H1 (cell line): Measurements from ENCODE around the gene PLA1A. TPM values are rescaled to one million over a fixed set of nuclear protein-coding genes. Genes with fewer than 3 reads are reported as not detected.

Experiments used
- CREB1 ChIP-seq: IDR thresholded peaks from 2 replicates; pipeline ENCODE4 v1.6.1; 2012; ENCODE audit warnings: inconsistent platforms
- JUN ChIP-seq: IDR thresholded peaks from 2 replicates; pipeline ENCODE4 v1.6.1; 2011; ENCODE audit warnings: low read depth, mild to moderate bottlenecking, improper control_type of control experiment, low read length
- MAFK ChIP-seq: IDR thresholded peaks from 2 replicates; pipeline ENCODE4 v1.6.1; 2012; ENCODE audit warnings: low read depth, mild to moderate bottlenecking, improper control_type of control experiment, low read length
- TAF7 ChIP-seq: optimal IDR thresholded peaks from 2 replicates; pipeline ENCODE3; 2011; ENCODE audit warnings: low read depth, mild to moderate bottlenecking, inconsistent platforms, low read length, moderate library complexity, borderline replicate concordance
- polyA plus RNA-seq, 7 experiments: library from polyadenylated mRNA; depleted of rRNA in 3 of 7; stranded (reverse) in 5 of 7; unstranded in 2 of 7; fragments of >200 nt in 5 of 7; fragments of 200-250 nt in 2 of 7; gene quantifications; 1 replicate in 5 of 7; 2 replicates in 1 of 7; 4 replicates in 1 of 7; pipeline versions ENCODE4 v1.2.1 to v1.2.3, GENCODE V29; 2011 to 2013; ENCODE audit warnings: missing spikeins in 2 of 7, mixed read lengths in 2 of 7
- total RNA-seq: library from RNA; stranded (reverse); fragmentation: NEBNext Ultra II Directional; extraction: Animal tissue kit (Norgen Biotek cat#: 25700); gene quantifications from 2 replicates; pipeline ENCODE4 v1.2.1, GENCODE V29; 2021
- TF ChIP-seq, protein P1 (sequence below): fragments of 300-600 bp; sonication (generic); IDR thresholded peaks from 2 replicates; pipeline ENCODE4 v1.7.1; 2012; ENCODE audit warnings: low read length, moderate library complexity, mild to moderate bottlenecking, inconsistent platforms; ENCODE audit not compliant: insufficient replicate concordance

Gene PLA1A
- total and polyA plus RNA-seq, 2 of the 8 experiments (the other 6 are each of a cell fraction or from before 2014, with no cell fraction given) = not detected

DNA sequence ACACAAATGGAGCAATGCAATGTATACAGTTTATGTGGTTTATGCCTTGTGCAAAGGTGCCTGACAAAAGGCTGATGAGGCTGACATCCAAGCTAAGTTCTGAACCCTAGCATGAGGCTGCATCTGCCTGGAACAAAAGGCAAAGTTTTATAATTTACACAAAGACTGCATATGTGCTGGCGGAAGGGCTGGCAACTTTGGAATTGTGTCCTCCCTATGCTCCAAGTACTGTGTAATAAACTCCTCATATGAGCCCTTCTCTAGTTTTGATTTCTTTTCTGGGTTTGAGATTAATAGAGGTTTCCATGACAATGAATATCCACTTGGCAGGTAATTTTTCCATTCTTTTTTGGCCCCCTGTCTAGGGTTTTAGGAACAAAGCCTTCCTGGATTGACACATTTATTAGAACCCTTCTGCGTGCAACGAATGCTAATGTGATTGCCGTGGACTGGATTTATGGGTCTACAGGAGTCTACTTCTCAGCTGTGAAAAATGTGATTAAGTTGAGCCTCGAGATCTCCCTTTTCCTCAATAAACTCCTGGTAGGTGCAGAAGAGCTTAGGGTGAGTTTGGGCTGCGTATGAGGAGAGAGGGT lies 10.8 kb downstream of the PLA1A start (continued):
- TF ChIP-seq, protein P1, sequence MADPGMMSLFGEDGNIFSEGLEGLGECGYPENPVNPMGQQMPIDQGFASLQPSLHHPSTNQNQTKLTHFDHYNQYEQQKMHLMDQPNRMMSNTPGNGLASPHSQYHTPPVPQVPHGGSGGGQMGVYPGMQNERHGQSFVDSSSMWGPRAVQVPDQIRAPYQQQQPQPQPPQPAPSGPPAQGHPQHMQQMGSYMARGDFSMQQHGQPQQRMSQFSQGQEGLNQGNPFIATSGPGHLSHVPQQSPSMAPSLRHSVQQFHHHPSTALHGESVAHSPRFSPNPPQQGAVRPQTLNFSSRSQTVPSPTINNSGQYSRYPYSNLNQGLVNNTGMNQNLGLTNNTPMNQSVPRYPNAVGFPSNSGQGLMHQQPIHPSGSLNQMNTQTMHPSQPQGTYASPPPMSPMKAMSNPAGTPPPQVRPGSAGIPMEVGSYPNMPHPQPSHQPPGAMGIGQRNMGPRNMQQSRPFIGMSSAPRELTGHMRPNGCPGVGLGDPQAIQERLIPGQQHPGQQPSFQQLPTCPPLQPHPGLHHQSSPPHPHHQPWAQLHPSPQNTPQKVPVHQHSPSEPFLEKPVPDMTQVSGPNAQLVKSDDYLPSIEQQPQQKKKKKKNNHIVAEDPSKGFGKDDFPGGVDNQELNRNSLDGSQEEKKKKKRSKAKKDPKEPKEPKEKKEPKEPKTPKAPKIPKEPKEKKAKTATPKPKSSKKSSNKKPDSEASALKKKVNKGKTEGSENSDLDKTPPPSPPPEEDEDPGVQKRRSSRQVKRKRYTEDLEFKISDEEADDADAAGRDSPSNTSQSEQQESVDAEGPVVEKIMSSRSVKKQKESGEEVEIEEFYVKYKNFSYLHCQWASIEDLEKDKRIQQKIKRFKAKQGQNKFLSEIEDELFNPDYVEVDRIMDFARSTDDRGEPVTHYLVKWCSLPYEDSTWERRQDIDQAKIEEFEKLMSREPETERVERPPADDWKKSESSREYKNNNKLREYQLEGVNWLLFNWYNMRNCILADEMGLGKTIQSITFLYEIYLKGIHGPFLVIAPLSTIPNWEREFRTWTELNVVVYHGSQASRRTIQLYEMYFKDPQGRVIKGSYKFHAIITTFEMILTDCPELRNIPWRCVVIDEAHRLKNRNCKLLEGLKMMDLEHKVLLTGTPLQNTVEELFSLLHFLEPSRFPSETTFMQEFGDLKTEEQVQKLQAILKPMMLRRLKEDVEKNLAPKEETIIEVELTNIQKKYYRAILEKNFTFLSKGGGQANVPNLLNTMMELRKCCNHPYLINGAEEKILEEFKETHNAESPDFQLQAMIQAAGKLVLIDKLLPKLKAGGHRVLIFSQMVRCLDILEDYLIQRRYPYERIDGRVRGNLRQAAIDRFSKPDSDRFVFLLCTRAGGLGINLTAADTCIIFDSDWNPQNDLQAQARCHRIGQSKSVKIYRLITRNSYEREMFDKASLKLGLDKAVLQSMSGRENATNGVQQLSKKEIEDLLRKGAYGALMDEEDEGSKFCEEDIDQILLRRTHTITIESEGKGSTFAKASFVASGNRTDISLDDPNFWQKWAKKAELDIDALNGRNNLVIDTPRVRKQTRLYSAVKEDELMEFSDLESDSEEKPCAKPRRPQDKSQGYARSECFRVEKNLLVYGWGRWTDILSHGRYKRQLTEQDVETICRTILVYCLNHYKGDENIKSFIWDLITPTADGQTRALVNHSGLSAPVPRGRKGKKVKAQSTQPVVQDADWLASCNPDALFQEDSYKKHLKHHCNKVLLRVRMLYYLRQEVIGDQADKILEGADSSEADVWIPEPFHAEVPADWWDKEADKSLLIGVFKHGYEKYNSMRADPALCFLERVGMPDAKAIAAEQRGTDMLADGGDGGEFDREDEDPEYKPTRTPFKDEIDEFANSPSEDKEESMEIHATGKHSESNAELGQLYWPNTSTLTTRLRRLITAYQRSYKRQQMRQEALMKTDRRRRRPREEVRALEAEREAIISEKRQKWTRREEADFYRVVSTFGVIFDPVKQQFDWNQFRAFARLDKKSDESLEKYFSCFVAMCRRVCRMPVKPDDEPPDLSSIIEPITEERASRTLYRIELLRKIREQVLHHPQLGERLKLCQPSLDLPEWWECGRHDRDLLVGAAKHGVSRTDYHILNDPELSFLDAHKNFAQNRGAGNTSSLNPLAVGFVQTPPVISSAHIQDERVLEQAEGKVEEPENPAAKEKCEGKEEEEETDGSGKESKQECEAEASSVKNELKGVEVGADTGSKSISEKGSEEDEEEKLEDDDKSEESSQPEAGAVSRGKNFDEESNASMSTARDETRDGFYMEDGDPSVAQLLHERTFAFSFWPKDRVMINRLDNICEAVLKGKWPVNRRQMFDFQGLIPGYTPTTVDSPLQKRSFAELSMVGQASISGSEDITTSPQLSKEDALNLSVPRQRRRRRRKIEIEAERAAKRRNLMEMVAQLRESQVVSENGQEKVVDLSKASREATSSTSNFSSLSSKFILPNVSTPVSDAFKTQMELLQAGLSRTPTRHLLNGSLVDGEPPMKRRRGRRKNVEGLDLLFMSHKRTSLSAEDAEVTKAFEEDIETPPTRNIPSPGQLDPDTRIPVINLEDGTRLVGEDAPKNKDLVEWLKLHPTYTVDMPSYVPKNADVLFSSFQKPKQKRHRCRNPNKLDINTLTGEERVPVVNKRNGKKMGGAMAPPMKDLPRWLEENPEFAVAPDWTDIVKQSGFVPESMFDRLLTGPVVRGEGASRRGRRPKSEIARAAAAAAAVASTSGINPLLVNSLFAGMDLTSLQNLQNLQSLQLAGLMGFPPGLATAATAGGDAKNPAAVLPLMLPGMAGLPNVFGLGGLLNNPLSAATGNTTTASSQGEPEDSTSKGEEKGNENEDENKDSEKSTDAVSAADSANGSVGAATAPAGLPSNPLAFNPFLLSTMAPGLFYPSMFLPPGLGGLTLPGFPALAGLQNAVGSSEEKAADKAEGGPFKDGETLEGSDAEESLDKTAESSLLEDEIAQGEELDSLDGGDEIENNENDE = no peak
- no peak for TF ChIP-seq TAF7
- no peak for TF ChIP-seq MAFK
- TF ChIP-seq CREB1 = no peak
- TF ChIP-seq JUN = no peak
